Progenitor cell of endocrine pancreas (in vitro differentiated cells): ENCODE data around the gene HYAL2. TPM values are rescaled to one million over a fixed set of nuclear protein-coding genes. Genes with fewer than 3 reads are reported as not detected.
"Not testable (repeated sequence)": the region's sequence is repeated elsewhere in the genome, so short reads cannot be mapped to it uniquely, and the experiment has no call there.

ENCODE experiments used
- DNase-seq: peaks from one replicate; pipeline ENCODE4 v3.0.0; 2021; ENCODE audit warnings: low spot score; ENCODE audit not compliant: unreplicated experiment
- H3K27ac Mint-ChIP-seq: 2 replicates; pipeline ENCODE4 v1.8.0; 2021; ENCODE audit warnings: mild to moderate bottlenecking, moderate library complexity, mixed read lengths
- H3K27me3 Mint-ChIP-seq: 2 replicates; pipeline ENCODE4 v1.8.0; 2021; ENCODE audit warnings: mixed read lengths
- H3K36me3 Mint-ChIP-seq: 2 replicates; pipeline ENCODE4 v1.8.0; 2022; ENCODE audit warnings: mixed read lengths; ENCODE audit not compliant: insufficient read depth
- H3K4me1 Mint-ChIP-seq: 2 replicates; pipeline ENCODE4 v1.8.0; 2021; ENCODE audit warnings: low read depth, mixed read lengths
- H3K4me3 Mint-ChIP-seq: 2 replicates; pipeline ENCODE4 v1.8.0; 2021; ENCODE audit warnings: low read depth, mild to moderate bottlenecking, moderate library complexity, mixed read lengths
- H3K9me3 Mint-ChIP-seq: 2 replicates; pipeline ENCODE4 v1.8.0; 2021; ENCODE audit warnings: low read depth, mixed read lengths
- total RNA-seq: library from RNA; stranded (reverse); gene quantifications from 2 replicates; pipeline ENCODE4 v1.2.1, GENCODE V29; 2021
- TF ChIP-seq, protein P1 (sequence below): fragments of 200-600 bp; sonication (generic); IDR thresholded peaks from one replicate; pipeline ENCODE4 v1.5.0; 2021; ENCODE audit warnings: antibody characterized with exemption, mild to moderate bottlenecking; ENCODE audit not compliant: unreplicated experiment

Gene HYAL2
- total RNA-seq, 1 donor from 2014 or later = 77.9 TPM

DNA sequence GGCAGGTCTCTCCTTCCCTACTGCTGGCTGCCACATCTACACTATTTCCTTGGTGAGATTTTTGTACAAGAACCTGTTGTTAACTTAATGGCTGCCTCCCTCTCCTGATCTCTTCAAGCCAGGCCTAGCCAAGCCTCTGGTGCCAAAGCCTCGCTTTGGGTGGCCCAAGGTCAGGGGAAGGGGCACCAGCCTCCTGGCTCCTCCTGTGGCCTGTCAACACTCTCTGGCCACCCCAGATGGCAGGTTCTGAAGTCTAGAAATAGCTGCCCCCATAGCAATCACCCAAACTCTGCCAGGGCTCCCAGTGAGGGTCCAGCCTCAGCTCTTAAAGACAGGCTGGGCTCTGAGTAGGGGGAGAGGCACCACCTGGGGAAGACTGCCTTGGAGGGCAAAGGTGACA lies 35.3 kb downstream of the HYAL2 start:
- Mint-ChIP-seq H3K9me3 (no peaks in the 10 kb centered on the region), H3K4me1 (peaks cover 6% of the 10 kb centered on the region), H3K4me3 (no peak overlapping the region), H3K36me3 (no peaks in the 10 kb centered on the region), H3K27ac (no peak overlapping the region), H3K27me3 (peaks cover 1% of the 10 kb centered on the region)
- no peak for DNase-seq
- TF ChIP-seq, protein P1, sequence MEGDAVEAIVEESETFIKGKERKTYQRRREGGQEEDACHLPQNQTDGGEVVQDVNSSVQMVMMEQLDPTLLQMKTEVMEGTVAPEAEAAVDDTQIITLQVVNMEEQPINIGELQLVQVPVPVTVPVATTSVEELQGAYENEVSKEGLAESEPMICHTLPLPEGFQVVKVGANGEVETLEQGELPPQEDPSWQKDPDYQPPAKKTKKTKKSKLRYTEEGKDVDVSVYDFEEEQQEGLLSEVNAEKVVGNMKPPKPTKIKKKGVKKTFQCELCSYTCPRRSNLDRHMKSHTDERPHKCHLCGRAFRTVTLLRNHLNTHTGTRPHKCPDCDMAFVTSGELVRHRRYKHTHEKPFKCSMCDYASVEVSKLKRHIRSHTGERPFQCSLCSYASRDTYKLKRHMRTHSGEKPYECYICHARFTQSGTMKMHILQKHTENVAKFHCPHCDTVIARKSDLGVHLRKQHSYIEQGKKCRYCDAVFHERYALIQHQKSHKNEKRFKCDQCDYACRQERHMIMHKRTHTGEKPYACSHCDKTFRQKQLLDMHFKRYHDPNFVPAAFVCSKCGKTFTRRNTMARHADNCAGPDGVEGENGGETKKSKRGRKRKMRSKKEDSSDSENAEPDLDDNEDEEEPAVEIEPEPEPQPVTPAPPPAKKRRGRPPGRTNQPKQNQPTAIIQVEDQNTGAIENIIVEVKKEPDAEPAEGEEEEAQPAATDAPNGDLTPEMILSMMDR = no peak

- TF ChIP-seq, protein P1 = no peak
- no peak overlapping the region for H3K4me3 Mint-ChIP-seq
- peaks cover 6% of the 10 kb centered on the region for H3K4me1 Mint-ChIP-seq
- H3K36me3 Mint-ChIP-seq = no peaks in the 10 kb centered on the region
- H3K9me3 Mint-ChIP-seq = no peaks in the 10 kb centered on the region
- DNase-seq = no peak
- H3K27me3 Mint-ChIP-seq = peaks cover 2% of the 10 kb centered on the region
- no peak overlapping the region for H3K27ac Mint-ChIP-seq
These were observed 36.0 kb downstream of the HYAL2 start for GRCh38 chr3:50286322-50287227.

DNA sequence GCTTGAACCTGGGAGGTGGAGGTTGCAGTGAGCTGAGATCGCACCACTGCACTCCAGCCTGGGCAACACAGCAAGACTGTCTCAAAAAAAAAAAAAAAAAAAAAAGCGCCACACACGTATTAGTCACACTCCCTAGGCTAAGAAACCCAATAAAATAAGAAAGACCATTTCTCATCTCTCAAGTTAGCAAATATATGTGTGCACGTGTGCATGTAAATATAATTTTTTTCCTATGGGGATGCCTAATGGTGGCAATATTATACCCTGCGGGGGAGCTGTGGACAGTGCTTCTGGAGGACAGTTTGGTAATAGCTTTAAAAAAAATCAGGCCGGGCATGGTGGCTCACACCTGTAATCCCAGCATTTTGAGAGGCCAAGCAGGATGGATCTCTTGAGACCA lies 38.4 kb downstream of the HYAL2 start:
- H3K4me3 Mint-ChIP-seq, DNase-seq, H3K27me3 Mint-ChIP-seq, H3K4me1 Mint-ChIP-seq, H3K36me3 Mint-ChIP-seq, H3K9me3 Mint-ChIP-seq, H3K27ac Mint-ChIP-seq: not testable (repeated sequence)

- Mint-ChIP-seq H3K36me3 (peaks cover 1% of the 10 kb centered on the region), H3K4me3 (no peak overlapping the region), H3K27ac (no peak overlapping the region), H3K27me3 (peaks cover 44% of the 10 kb centered on the region), H3K9me3 (no peaks in the 10 kb centered on the region), H3K4me1 (peaks cover 2% of the 10 kb centered on the region)
- no peak for DNase-seq
- TF ChIP-seq, protein P1 = no peak
These were observed 43.1 kb downstream of the HYAL2 start for GRCh38 chr3:50279255-50280016.

- H3K27me3 Mint-ChIP-seq = peaks cover 49% of the 10 kb centered on the region
These were observed 43.7 kb downstream of the HYAL2 start, which contains the start of gene LSMEM2 for GRCh38 chr3:50278880-50279224. Gene LSMEM2 (plus strand): TSS chr3:50279087. CDS start chr3:50279114, 27 bp downstream.

More at GRCh38 chr3:50278880-50279224, 43.7 kb downstream of the HYAL2 start, which contains the start of gene LSMEM2:
- H3K4me3 Mint-ChIP-seq = no peak within 1 kb of the TSS
- no peak for DNase-seq
- peaks cover 5% of the 10 kb centered on the region for H3K4me1 Mint-ChIP-seq
- peaks cover 5% of the 10 kb centered on the region for H3K36me3 Mint-ChIP-seq
- no peak within 1 kb of the TSS for H3K27ac Mint-ChIP-seq
- TF ChIP-seq, protein P1 = no peak
- no peaks in the 10 kb centered on the region for H3K9me3 Mint-ChIP-seq
